Gastrocnemius medialis (tissue), 4 donors: Measurements from ENCODE around the gene ZNF438.

Experiments used
- CTCF ChIP-seq, 5 experiments: fragments of 450-650 bp in 3 of 5; fragments of 200-600 bp in 2 of 5; sonication (generic) in 2 of 5; IDR thresholded peaks in 4 of 5; conservative IDR thresholded peaks in 1 of 5; 1 replicate in 4 of 5; 2 replicates in 1 of 5; pipeline ENCODE4 v1.5.1; 2016 to 2019; ENCODE audit warnings: antibody characterized with exemption in 5 of 5, mild to moderate bottlenecking in 3 of 5, moderate library complexity in 3 of 5
- POLR2A ChIP-seq, 2 donors: fragments of 450-650 bp; IDR thresholded peaks; one replicate each; pipeline ENCODE4 v1.6.1; 2017; ENCODE audit warnings: antibody characterized with exemption in 2 of 2, mild to moderate bottlenecking in 2 of 2, moderate library complexity in 2 of 2

DNA sequence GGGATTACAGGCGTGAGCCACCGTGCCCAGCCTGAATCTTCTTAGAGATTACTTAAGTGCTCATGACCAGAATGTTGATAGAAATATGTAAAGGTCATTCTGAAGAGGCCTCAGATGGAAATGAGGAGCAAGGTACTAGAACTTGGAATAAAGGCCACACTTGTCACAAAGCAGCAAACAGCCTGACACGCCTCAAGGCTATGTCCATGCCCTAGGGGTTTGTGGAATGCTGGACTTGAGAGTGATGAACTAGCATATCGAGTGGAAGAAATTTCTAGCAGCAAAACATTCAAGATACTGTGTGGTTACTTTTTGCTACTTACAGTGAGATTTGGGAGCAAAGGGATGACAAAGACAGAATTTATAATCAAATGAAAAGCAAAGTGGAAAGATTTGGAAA lies 39.0 kb downstream of the ZNF438 start:
- TF ChIP-seq CTCF (IDR thresholded peaks at IDR 0.05 in 4 of 5, conservative IDR thresholded peaks at IDR 0.05 in 1 of 5) (no peak), POLR2A (IDR thresholded peaks at IDR 0.05) (no peak)
